ENCODE measurements around the gene EYS.
"Not testable (repeated sequence)": the region's sequence is repeated elsewhere in the genome, so short reads cannot be mapped to it uniquely, and the experiment has no call there.

The EYS gene

DNA sequence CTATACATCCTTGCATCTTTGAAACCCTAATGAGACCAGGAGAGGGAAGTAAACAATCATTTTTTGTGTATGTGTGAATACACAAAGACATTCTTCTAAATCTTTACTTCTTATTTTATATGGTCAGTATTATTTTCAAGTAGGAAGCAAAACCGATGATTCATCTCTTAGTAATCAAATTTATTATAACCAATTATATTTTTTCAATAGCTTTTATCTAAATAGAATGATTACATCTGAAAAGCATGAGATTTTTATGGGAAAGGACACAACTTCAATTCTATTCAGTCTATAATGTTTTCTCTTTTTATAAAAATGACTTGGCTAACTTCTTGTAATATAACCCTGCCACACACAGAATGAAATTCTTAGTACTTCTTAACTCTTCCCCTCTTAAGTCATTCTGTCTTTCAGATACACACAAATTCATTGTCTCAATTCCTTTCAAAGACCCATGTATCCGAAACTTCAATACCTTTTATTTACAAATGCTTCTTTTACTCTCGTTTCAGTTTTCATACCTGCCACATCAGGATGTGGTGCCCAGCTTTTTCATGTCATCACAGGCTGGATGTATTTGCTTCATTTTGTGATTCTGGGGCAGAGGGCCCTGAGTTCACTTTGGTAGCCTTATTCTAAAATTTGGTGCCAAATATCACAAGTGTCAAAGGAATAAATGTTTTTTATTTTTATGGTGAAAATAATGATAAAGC lies 1844.4 kb downstream of the EYS start:
- no peak for DNase-seq

- no peak for DNase-seq
Measured at GRCh38 chr6:63859528-63859927, 1847.5 kb downstream of the EYS start.

DNA sequence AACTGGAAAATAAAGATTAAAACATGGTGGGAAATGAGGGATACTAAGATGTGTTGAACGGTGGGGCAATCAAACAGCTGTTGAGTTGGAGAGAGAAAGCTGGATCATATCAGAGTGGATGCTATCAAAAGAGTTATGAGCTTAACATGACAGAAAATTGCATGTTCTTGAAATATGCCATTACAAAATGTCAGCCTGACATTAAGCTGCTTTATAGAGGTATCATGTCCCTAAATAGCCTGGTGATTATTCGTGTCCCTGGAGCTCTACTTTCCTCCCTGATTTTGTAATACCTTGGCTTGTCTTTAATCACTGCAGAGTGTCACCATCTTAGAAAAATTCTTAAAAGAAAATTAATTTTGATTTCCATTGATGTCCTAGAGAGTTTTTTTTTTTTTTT lies 1848.3 kb downstream of the EYS start:
- no peak for DNase-seq

DNA sequence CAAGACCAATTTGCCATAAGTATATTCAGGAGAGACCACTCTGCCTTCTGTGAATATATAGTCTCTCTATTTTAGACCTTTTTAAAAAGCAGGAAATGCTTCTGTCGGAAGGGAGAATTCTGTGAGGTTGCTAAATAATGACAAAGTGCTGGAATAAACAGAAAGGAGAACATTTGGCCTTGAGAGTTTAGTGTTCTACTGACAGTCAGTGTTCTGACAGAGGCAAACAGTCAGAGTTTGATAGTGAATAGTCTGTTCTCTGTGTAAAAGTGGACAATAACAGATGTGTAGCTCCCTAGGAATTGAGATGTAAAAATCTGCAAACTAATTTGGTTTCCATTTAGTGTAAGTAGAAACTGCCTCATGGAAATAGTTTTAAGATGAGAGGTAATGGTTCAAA lies 1850.8 kb downstream of the EYS start:
- DNase-seq, result no peak

GRCh38 chr6:63844287-63844686 lies 1862.7 kb downstream of the EYS start:
- DNase-seq, result no peak

- DNase-seq, result no peak
Measured at GRCh38 chr6:63839485-63839884, 1867.5 kb downstream of the EYS start.

GRCh38 chr6:63828678-63829077 lies 1878.3 kb downstream of the EYS start:
- not testable (repeated sequence) for DNase-seq

- DNase-seq, result no peak
Measured at GRCh38 chr6:63824722-63825121, 1882.3 kb downstream of the EYS start.

DNA sequence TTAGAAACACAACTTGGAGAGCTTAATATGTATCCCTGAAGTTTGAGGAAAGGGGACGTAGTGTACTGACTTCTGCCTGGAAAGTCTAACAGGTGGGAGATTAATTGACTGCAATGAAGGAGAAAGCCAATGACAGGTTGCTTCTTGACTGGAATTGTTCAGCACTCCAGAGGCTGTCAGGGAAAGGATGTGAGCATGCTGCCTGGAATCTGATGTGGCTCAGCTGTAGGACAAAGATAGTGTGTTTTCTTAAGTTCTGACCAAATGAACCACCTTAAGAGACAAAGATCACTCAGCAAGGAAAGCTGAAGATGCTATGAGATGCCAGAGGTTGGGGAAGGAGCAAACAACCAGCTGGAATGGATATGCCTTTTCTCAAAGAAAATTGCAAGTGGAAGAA lies 1885.6 kb downstream of the EYS start:
- DNase-seq, result no peak

DNA sequence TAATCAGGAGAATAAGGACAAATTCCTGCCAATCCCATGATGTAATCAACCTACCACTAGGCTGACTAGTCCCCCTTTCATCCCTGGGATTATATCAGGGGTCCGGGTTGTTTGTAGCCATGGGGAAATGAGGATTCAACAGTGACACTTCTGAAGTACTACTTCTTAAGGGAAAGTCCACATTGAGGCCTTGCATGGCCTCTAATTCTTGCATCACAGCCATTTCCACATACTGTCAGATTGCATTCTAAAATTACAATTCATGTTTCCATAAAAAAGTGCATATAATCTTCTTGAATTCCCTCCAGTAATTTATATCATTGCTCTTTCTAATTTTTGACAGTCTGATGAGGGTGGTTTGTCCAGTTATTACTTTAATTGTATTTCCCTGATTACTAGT lies 1887.2 kb downstream of the EYS start:
- DNase-seq, result no peak

GRCh38 chr6:63817492-63818050 lies 1889.5 kb downstream of the EYS start:
- DNase-seq, result no peak

DNA sequence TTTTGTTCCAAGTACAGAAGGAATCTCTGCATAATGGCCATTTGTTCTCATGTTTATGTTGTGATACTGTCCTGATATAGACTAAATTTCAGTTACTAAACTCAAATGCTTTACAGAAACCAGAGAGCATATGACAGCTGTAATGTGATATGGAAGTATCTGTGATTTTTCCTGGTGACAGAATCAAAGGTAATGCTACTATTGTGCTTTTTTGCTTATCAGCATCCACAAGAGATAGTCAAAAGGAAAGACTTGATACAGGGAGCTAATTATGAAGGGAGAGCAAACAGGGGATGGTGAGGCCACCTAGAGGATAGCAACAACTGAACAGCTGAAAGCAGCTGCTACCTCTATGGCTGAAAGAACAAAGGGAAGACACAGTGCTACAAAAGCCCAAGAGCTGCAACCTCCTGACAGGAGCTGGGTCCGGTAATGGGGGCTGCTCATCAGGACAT lies 1890.0 kb downstream of the EYS start:
- DNase-seq, result peak in 1 of 2 experiments; percentile 52

GRCh38 chr6:63816401-63816981 lies 1890.5 kb downstream of the EYS start:
- no peak for DNase-seq

DNA sequence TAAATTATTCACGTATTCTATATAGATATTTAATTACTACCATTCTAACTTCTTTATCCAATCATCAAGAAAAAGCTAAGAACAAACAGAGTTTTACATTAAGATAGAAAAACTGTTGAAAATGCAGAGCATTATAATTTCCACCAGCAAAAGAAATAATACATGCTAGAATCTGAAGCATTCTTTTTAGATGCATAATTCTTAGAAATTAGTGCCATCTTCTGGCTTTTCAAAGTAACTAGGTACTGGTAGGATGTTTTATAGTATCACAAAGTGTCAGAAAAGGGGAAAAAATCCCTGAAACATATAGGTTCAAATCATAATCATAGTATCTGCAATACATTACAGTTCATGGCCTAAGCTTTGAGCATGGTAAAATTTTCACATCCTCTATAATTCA lies 1892.6 kb downstream of the EYS start:
- DNase-seq, result no peak

- no peak for DNase-seq
Measured at GRCh38 chr6:63813566-63814120, 1893.4 kb downstream of the EYS start.

DNA sequence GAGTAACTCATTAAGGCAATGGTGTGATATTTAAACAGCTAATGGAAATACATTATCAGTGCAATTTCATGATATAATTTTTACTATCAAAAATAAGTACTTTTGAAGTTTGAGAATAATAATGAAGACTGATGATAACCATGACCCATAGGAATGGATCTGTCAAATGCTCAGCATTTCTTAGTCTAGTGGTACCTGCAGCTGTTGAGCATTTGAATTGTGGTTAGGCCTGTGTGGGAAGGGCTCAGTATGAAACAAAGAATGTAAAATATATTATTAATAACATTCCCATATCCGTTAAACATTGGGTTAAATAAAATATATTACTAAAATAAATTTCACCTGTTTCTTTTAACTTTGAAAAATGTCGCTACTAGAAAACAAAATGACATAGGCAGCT lies 1898.5 kb downstream of the EYS start:
- no peak for DNase-seq

DNA sequence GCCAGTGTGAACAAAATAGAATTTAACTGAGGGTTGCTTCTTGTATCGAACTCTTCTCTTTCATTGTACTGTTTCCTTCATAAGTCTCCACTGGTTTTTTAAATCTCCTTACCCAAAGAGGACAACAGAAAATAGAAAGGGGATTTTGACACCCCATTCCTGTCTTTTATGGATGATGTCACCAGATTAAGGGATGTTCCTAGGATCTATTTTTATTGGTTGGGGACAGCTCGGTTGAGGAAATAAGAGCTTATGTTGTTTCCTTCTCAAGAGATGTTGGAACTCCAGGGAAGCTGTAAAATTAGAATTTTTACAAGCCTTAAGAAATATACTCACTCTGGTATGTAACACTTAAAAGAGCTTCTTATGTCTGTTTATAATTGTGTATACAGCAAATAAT lies 1900.0 kb downstream of the EYS start:
- DNase-seq, result no peak

DNA sequence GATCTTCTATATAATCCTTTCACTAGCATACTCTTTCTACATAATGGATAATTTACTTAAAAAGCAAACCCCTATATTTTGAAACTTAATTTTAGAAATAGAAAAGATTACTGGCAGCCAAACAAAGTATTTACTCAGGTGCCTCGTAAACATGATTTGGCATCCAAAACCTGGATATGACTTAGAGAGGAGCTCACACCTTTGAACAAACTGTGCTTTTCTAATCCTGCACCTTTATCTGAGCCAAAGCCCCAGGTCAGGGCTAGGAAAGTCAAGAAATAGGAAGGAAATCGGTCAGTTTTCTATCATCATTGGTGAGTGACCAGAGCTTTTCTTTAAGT lies 1900.5 kb downstream of the EYS start:
- peak in 1 of 2 experiments; percentile 4 for DNase-seq

DNA sequence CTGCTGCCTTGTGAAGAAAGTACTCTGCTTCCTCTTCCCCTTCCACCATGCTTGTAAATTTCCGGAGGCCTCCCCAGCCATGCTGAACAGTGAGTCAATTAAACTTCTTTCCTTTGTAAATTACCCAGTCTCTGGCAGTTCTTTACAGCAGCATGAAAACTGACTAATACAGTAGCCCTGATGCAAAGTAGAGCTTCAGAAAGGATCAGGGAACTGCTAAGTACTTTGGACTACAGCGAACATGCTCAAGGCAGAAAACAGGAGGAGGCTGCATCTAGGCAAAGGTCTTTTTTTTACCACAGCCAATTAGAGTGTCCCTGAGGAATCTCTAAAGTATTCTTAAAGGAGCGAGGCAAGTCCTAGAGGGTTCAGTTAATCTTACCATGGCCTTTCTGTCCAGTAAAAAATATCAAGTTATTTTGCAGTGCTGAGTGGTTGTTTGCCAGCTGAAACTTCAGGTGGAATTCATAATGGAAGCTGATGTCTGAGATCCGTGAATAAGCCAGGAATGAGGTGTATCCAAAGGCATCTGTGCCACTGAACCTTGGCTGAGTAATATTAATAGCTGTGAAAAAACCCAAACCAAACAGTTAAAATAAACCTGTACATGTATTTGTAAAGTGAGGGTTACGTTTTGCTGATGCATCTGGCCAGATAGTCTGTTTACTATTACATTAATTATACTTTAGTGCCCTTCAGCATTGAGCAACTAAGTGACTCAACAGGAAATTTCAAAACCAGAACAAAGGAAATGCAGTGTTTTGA lies 1901.0 kb downstream of the EYS start:
- DNase-seq, result peak in 1 of 2 experiments; percentile 66

DNA sequence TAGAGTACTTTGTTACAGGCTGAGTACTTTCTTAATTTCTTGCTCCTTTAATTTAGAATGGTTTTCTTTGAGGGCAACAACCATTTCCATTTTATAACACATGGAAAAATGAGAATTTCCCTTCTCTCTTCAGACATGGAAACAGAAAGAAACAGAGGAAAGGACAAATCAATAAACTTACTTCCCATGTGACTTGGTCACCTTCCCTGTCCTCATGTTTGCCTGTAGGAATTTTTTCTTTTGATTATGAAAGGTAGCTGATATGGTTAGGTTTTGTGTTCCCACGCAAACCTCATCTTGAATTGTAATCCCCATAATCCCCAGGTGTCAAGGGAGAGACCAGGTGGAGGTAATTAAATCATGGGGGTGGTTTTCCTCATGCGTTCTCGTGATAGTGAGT lies 1901.7 kb downstream of the EYS start:
- DNase-seq, result no peak

GRCh38 chr6:63804381-63804956 lies 1902.6 kb downstream of the EYS start:
- no peak for DNase-seq

- DNase-seq, result no peak
Measured at GRCh38 chr6:63803371-63803770, 1903.7 kb downstream of the EYS start.

- DNase-seq, result peak; percentile 2 to 20
Measured at GRCh38 chr6:63802606-63803206, 1904.3 kb downstream of the EYS start.

All from NCI-H2081 (cell line).